BE2C (cell line): ENCODE results near the gene IBTK.
"Not testable (repeated sequence)": the region's sequence is repeated elsewhere in the genome, so short reads cannot be mapped to it uniquely, and the experiment has no call there.

Source experiments
- DNase-seq: peaks from one replicate; pipeline ENCODE4 v3.0.0-alpha.2; 2020
- H3K27me3 ChIP-seq: fragments of 250-450 bp; sonication (Bioruptor Pico); 2 replicates; pipeline ENCODE4 v1.5.1; 2020; ENCODE audit warnings: mild to moderate bottlenecking
- H3K36me3 ChIP-seq: fragments of 250-450 bp; sonication (Bioruptor Pico); 2 replicates; pipeline ENCODE4 v1.5.1; 2020; ENCODE audit warnings: mild to moderate bottlenecking
- H3K4me1 ChIP-seq: fragments of 250-450 bp; sonication (Bioruptor Pico); 2 replicates; pipeline ENCODE4 v1.5.1; 2020
- H3K4me3 ChIP-seq: 2 replicates; pipeline ENCODE4 v1.5.1; 2011; ENCODE audit warnings: low read depth, low read length
- H3K9me3 ChIP-seq: fragments of 250-450 bp; sonication (Bioruptor Pico); 2 replicates; pipeline ENCODE4 v1.5.1; 2020
- CTCF ChIP-seq: IDR thresholded peaks from 2 replicates; pipeline ENCODE4 v1.5.1; 2012; ENCODE audit warnings: mild to moderate bottlenecking, low read depth, low read length

Gene IBTK

GRCh38 chr6:82142524-82142923 lies 105.0 kb downstream of the IBTK start:
- peaks cover 6% of the 10 kb centered on the region for H3K4me1 ChIP-seq
- no peaks in the 10 kb centered on the region for H3K27me3 ChIP-seq
- TF ChIP-seq CTCF, result no peak

GRCh38 chr6:82138075-82138791 lies 109.3 kb downstream of the IBTK start:
- no peaks in the 10 kb centered on the region for H3K4me1 ChIP-seq
- no peak overlapping the region for H3K4me3 ChIP-seq
- DNase-seq, result no peak
- H3K27me3 ChIP-seq, result no peaks in the 10 kb centered on the region
- no peaks in the 10 kb centered on the region for H3K9me3 ChIP-seq
- TF ChIP-seq CTCF, result no peak
- H3K36me3 ChIP-seq, result no peaks in the 10 kb centered on the region

More at GRCh38 chr6:82142524-82142923, 105.0 kb downstream of the IBTK start:
- DNase-seq, result no peak
- H3K9me3 ChIP-seq, result no peaks in the 10 kb centered on the region
- no peaks in the 10 kb centered on the region for H3K36me3 ChIP-seq
- H3K4me3 ChIP-seq, result no peak overlapping the region

GRCh38 chr6:82131441-82131840 lies 116.1 kb downstream of the IBTK start:
- H3K4me1 ChIP-seq, result no peaks in the 10 kb centered on the region
- no peak for DNase-seq
- H3K9me3 ChIP-seq, result no peaks in the 10 kb centered on the region
- no peaks in the 10 kb centered on the region for H3K36me3 ChIP-seq
- no peaks in the 10 kb centered on the region for H3K27me3 ChIP-seq
- TF ChIP-seq CTCF, result no peak
- no peak overlapping the region for H3K4me3 ChIP-seq

GRCh38 chr6:82129797-82130196 lies 117.7 kb downstream of the IBTK start:
- Histone ChIP-seq H3K9me3 (no peaks in the 10 kb centered on the region), H3K4me3 (no peak overlapping the region), H3K36me3 (no peaks in the 10 kb centered on the region), H3K27me3 (no peaks in the 10 kb centered on the region), H3K4me1 (no peaks in the 10 kb centered on the region)
- DNase-seq, result no peak
- TF ChIP-seq CTCF, result no peak

- H3K36me3 ChIP-seq, H3K4me1 ChIP-seq, H3K27me3 ChIP-seq, H3K4me3 ChIP-seq, DNase-seq, H3K9me3 ChIP-seq: not testable (repeated sequence)
Observed at GRCh38 chr6:82128973-82129372, 118.6 kb downstream of the IBTK start.

- Histone ChIP-seq H3K36me3 (no peaks in the 10 kb centered on the region), H3K4me1 (no peaks in the 10 kb centered on the region), H3K9me3 (no peaks in the 10 kb centered on the region), H3K4me3 (no peak overlapping the region), H3K27me3 (no peaks in the 10 kb centered on the region)
- no peak for TF ChIP-seq CTCF
- DNase-seq, result no peak
Observed at GRCh38 chr6:82123632-82124031, 123.9 kb downstream of the IBTK start.
